Inflammatory macrophage (primary cell): ENCODE results near the gene ZNF469.

Experiments used
- DNase-seq, 2 donors: peaks; one replicate each; pipeline ENCODE4 v3.0.0-alpha.2; 2020 to 2022

The ZNF469 gene

GRCh38 chr16:88429387-88430184 is 46.8 kb downstream of the ZNF469 start:
- DNase-seq, result no peak

GRCh38 chr16:88430185-88430523 is 47.4 kb downstream of the ZNF469 start:
- DNase-seq, result no peak

GRCh38 chr16:88430524-88431446 is 48.0 kb downstream of the ZNF469 start:
- DNase-seq, result peak; percentile 50 to 58

GRCh38 chr16:88431651-88432050 is 48.9 kb downstream of the ZNF469 start:
- DNase-seq, result no peak

GRCh38 chr16:88432174-88432573 is 49.4 kb downstream of the ZNF469 start:
- DNase-seq, result no peak
